Effector memory CD4-positive, alpha-beta T cell (primary cell): ENCODE measurements around the gene NCAPH2.

ENCODE experiments used
- DNase-seq, 3 donors: peaks; one replicate each; pipeline ENCODE4 v3.0.0-alpha.2; 2020
- H3K27ac ChIP-seq: 2 replicates; pipeline ENCODE4 v1.7.0; 2013; ENCODE audit warnings: mild to moderate bottlenecking, low read length, moderate library complexity; ENCODE audit not compliant: insufficient read depth, poor library complexity, severe bottlenecking
- H3K27me3 ChIP-seq: replicated peaks from 2 replicates; pipeline ENCODE4 v1.7.0; 2013; ENCODE audit warnings: mild to moderate bottlenecking, low read length; ENCODE audit not compliant: insufficient read depth, control insufficient read depth, poor library complexity, severe bottlenecking
- H3K36me3 ChIP-seq: 2 replicates; pipeline ENCODE4 v1.7.0; 2013; ENCODE audit warnings: mild to moderate bottlenecking, low read length, moderate library complexity; ENCODE audit not compliant: control insufficient read depth, insufficient read depth
- H3K4me1 ChIP-seq: 2 replicates; pipeline ENCODE4 v1.7.0; 2013; ENCODE audit warnings: low read length, mild to moderate bottlenecking; ENCODE audit not compliant: control insufficient read depth, insufficient read depth, poor library complexity, severe bottlenecking
- H3K4me3 ChIP-seq: 2 replicates; pipeline ENCODE4 v1.7.0; 2013; ENCODE audit warnings: low read length, low read depth, mild to moderate bottlenecking; ENCODE audit not compliant: insufficient read depth, poor library complexity, severe bottlenecking
- H3K9me3 ChIP-seq: 2 replicates; pipeline ENCODE4 v1.7.0; 2013; ENCODE audit warnings: mild to moderate bottlenecking, low read length, moderate library complexity; ENCODE audit not compliant: control insufficient read depth

Gene NCAPH2

DNA sequence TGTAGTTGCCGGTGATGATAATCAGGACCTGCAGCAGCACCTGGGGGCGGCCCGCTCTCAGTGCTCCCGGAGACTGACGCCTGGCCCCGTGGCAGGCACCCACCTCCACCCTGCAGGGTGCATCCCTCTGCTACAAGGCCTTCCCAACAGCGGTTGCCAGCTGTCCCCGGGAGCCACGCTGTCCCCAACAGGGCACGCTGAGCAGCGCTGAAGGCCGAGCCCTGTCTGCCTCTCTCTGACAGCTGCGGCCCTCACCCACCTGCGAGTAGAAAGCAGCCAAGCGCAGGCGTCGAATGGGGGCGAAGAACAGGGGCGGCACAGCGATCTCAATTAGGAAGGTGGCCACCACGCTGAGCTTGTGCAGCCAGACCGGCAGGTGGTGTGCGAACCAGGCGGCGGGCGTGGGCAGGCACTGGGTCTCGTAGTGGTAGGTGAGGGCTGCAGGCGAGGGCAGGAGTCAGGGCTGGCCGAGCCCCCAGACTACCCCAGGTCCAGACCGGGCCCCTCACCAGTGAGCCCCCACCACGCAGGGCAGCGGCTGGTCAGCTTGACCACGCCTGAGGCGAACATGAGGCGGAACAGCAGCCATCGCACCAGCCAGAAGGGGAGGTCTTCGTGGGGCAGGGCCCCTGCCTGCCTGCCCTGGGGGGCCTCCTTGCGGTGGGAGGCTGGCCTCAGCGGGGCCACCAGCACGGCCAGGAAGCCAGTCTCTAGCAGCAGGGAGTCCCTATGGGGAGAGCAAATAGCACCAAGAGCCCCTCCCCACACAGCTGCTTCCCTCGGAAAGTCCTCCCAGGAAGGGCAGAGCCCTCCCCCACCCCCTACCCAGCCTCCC lies 2.0 kb upstream of the NCAPH2 start:
- peaks cover 33% of the 10 kb centered on the region for H3K36me3 ChIP-seq
- no peaks in the 10 kb centered on the region for H3K9me3 ChIP-seq
- no peaks in the 10 kb centered on the region for H3K27me3 ChIP-seq
- no peak for DNase-seq
- peaks cover 26% of the 10 kb centered on the region for H3K4me1 ChIP-seq
- H3K27ac ChIP-seq = peak overlapping the region; percentile 86
- peak overlapping the region; percentile 95 for H3K4me3 ChIP-seq

GRCh38 chr22:50506611-50507420 lies 1.2 kb upstream of the NCAPH2 start:
- DNase-seq = no peak
- Histone ChIP-seq H3K27me3 (no peaks in the 10 kb centered on the region), H3K4me1 (peaks cover 26% of the 10 kb centered on the region), H3K9me3 (no peaks in the 10 kb centered on the region), H3K36me3 (peaks cover 33% of the 10 kb centered on the region), H3K27ac (peak overlapping the region; percentile 86), H3K4me3 (peak overlapping the region; percentile 95)

- Histone ChIP-seq H3K4me1 (peaks cover 26% of the 10 kb centered on the region), H3K27me3 (no peaks in the 10 kb centered on the region), H3K9me3 (no peaks in the 10 kb centered on the region), H3K27ac (peak within 1 kb of the TSS; percentile 86), H3K36me3 (peaks cover 34% of the 10 kb centered on the region), H3K4me3 (peak within 1 kb of the TSS; percentile 95)
- DNase-seq = peak; percentile 87 to 95 (median 95)
Observed at GRCh38 chr22:50507421-50507990, 518 bp upstream of the NCAPH2 start, which contains the start of gene LMF2. LMF2 (minus strand) TSS chr22:50507702; CDS start chr22:50507675, 27 bp downstream.

- H3K27ac ChIP-seq = peak overlapping the region; percentile 85
- no peak for DNase-seq
- peaks cover 26% of the 10 kb centered on the region for H3K4me1 ChIP-seq
- H3K36me3 ChIP-seq = peaks cover 29% of the 10 kb centered on the region
- H3K27me3 ChIP-seq = no peaks in the 10 kb centered on the region
- no peaks in the 10 kb centered on the region for H3K9me3 ChIP-seq
- peak overlapping the region; percentile 83 for H3K4me3 ChIP-seq
Observed at GRCh38 chr22:50508897-50509296, 873 bp downstream of the NCAPH2 start.

- no peaks in the 10 kb centered on the region for H3K9me3 ChIP-seq
- H3K4me1 ChIP-seq = peaks cover 7% of the 10 kb centered on the region
- peaks cover 33% of the 10 kb centered on the region for H3K36me3 ChIP-seq
- H3K4me3 ChIP-seq = no peak overlapping the region
- no peaks in the 10 kb centered on the region for H3K27me3 ChIP-seq
- DNase-seq = no peak
- no peak overlapping the region for H3K27ac ChIP-seq
Observed at GRCh38 chr22:50513175-50513574, 5.2 kb downstream of the NCAPH2 start.

GRCh38 chr22:50516068-50516467 lies 8.0 kb downstream of the NCAPH2 start:
- H3K27me3 ChIP-seq = no peaks in the 10 kb centered on the region
- no peak overlapping the region for H3K4me3 ChIP-seq
- H3K9me3 ChIP-seq = no peaks in the 10 kb centered on the region
- H3K36me3 ChIP-seq = peaks cover 54% of the 10 kb centered on the region
- DNase-seq = no peak
- H3K4me1 ChIP-seq = no peaks in the 10 kb centered on the region
- H3K27ac ChIP-seq = no peak overlapping the region

- H3K27me3 ChIP-seq = no peaks in the 10 kb centered on the region
- H3K9me3 ChIP-seq = no peaks in the 10 kb centered on the region
- H3K4me3 ChIP-seq = no peak overlapping the region
- H3K4me1 ChIP-seq = no peaks in the 10 kb centered on the region
- H3K36me3 ChIP-seq = peaks cover 56% of the 10 kb centered on the region
- no peak overlapping the region for H3K27ac ChIP-seq
- DNase-seq = no peak
Observed at GRCh38 chr22:50516891-50517290, 8.9 kb downstream of the NCAPH2 start.

DNA sequence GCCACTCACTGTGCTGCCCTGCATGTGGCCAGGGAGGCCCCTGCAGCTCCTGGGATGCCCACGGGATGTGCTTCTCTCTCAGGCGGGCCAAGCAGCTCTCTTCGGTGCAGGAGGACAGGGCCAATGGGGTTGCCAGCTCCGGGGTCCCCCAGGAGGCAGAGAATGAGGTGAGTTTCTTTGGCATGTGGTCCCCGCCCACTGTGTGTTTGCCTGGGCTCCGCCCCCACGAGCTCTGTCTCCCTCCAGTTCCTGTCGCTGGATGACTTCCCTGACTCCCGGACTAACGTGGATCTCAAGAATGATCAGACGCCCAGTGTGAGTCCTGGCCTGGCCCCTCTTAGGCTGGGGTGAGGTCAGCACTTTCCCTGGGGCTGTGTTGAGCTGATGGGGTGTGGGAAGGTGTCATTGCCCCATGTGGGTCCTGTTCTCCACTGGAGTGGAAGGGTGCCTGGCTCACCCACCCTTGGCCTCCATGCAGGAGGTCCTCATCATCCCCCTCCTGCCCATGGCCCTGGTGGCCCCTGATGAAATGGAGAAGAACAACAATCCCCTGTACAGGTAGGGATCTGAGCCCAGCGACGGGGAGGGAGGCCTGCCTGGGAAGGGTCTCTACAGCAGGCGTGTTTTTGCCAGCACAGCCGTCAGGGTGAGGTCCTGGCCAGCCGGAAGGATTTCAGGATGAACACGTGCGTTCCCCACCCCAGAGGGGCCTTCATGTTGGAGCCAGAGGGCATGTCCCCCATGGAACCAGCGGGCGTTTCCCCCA lies 9.7 kb downstream of the NCAPH2 start:
- Histone ChIP-seq H3K36me3 (peaks cover 58% of the 10 kb centered on the region), H3K9me3 (no peaks in the 10 kb centered on the region), H3K4me1 (no peaks in the 10 kb centered on the region), H3K27me3 (no peaks in the 10 kb centered on the region), H3K27ac (no peak overlapping the region), H3K4me3 (no peak overlapping the region)
- DNase-seq = no peak

GRCh38 chr22:50518606-50519005 lies 10.6 kb downstream of the NCAPH2 start:
- no peaks in the 10 kb centered on the region for H3K27me3 ChIP-seq
- no peaks in the 10 kb centered on the region for H3K4me1 ChIP-seq
- DNase-seq = no peak
- H3K36me3 ChIP-seq = peaks cover 63% of the 10 kb centered on the region
- no peak overlapping the region for H3K27ac ChIP-seq
- H3K9me3 ChIP-seq = no peaks in the 10 kb centered on the region
- H3K4me3 ChIP-seq = no peak overlapping the region
